Small intestine (tissue), 7 donors: ENCODE measurements around the gene MAP4K4. TPM values are rescaled to one million over a fixed set of nuclear protein-coding genes. Genes with fewer than 3 reads are reported as not detected.

Source experiments
- DNase-seq, 2 donors: peaks; one replicate each; pipeline versions ENCODE4 v3.0.0 to v3.0.0-alpha.2; 2013
- FAIRE-seq: peaks from 2 replicates; lab custom pipeline; 2012; peaks lifted over from hg19 to GRCh38; lab: Jason Lieb, UNC
- H3K27ac ChIP-seq, 3 donors: one replicate each; pipeline ENCODE4 v1.5.1; 2013; ENCODE audit warnings: low read length in 2 of 3, mild to moderate bottlenecking in 2 of 3, control low read depth in 1 of 3, inconsistent platforms in 1 of 3, low read depth in 1 of 3, moderate library complexity in 1 of 3
- H3K27me3 ChIP-seq, 3 donors: one replicate each; pipeline ENCODE4 v1.6.1; 2013; ENCODE audit warnings: low read length in 3 of 3, inconsistent platforms in 1 of 3; ENCODE audit not compliant: control insufficient read depth in 3 of 3, insufficient read depth in 3 of 3
- H3K36me3 ChIP-seq, 3 donors: one replicate each; pipeline ENCODE4 v1.6.1; 2013; ENCODE audit warnings: low read length in 3 of 3, inconsistent platforms in 1 of 3, low read depth in 1 of 3, mild to moderate bottlenecking in 1 of 3, moderate library complexity in 1 of 3; ENCODE audit not compliant: control insufficient read depth in 3 of 3, insufficient read depth in 2 of 3
- H3K4me1 ChIP-seq, 3 donors: one replicate each; pipeline ENCODE4 v1.6.1; 2013; ENCODE audit warnings: low read length in 2 of 3, inconsistent platforms in 1 of 3, low read depth in 1 of 3, mild to moderate bottlenecking in 1 of 3, moderate library complexity in 1 of 3; ENCODE audit not compliant: control insufficient read depth in 3 of 3, insufficient read depth in 2 of 3
- H3K4me3 ChIP-seq, 3 donors: one replicate each; pipeline ENCODE4 v1.5.1; 2013; ENCODE audit warnings: low read length in 3 of 3, control low read depth in 1 of 3, inconsistent platforms in 1 of 3, low read depth in 1 of 3, mild to moderate bottlenecking in 1 of 3, moderate library complexity in 1 of 3
- H3K9me3 ChIP-seq, 2 donors: one replicate each; pipeline ENCODE4 v1.6.1; 2013; ENCODE audit warnings: low read depth in 1 of 2, low read length in 1 of 2; ENCODE audit not compliant: control insufficient read depth in 2 of 2, insufficient read depth in 1 of 2
- WGBS, 3 donors: extraction: QIAGEN DNeasy Blood & Tissue Kit; methylation state at CpG; one replicate each; pipeline ENCODE4 v1.1.7; 2013; 5-methylcytosine and 5-hydroxymethylcytosine counted together
- polyA plus RNA-seq, 4 donors: library from polyadenylated mRNA; stranded (reverse) in 3 of 4; unstranded in 1 of 4; fragments of 200-250 nt in 3 of 4; fragments of 120-200 nt in 1 of 4; gene quantifications; one replicate each; pipeline versions ENCODE4 v1.2.1 to v1.2.3, GENCODE V29; 2013
- donor health status: healthy with polysubstance abuse.
- donor health status: control.
- donor health status: control.
- donor health status: Bipolar disorder and iron deficiency.
- donor health status: healthy.

The MAP4K4 gene
- polyA plus RNA-seq, 4 donors, result 8.5 to 26.5 (median 13.8) TPM

- DNase-seq (no peak), FAIRE-seq (no peak)
- peaks cover 0 to 1% (median 0%) of the 10 kb centered on the region in 3 donors for H3K36me3 ChIP-seq
- WGBS, 3 donors, result 86 to 95% (median 91%) methylated on average over 3 of the region's 3 CpGs
- peaks cover 3 to 11% (median 10%) of the 10 kb centered on the region in 3 donors for H3K4me1 ChIP-seq
- H3K27me3 ChIP-seq, result no peaks in the 10 kb centered on the region
- no peak overlapping the region for H3K27ac ChIP-seq
- H3K4me3 ChIP-seq, result no peak overlapping the region
- no peaks in the 10 kb centered on the region for H3K9me3 ChIP-seq
These were observed 89.6 kb downstream of the MAP4K4 start for GRCh38 chr2:101787097-101787496.

GRCh38 chr2:101788565-101788964 is 91.1 kb downstream of the MAP4K4 start:
- DNase-seq, result no peak
- Histone ChIP-seq H3K4me3 (no peak overlapping the region), H3K27ac (no peak overlapping the region), H3K9me3 (no peaks in the 10 kb centered on the region), H3K4me1 (peaks cover 3 to 11% (median 10%) of the 10 kb centered on the region in 3 donors), H3K27me3 (no peaks in the 10 kb centered on the region), H3K36me3 (peaks cover 0 to 3% (median 0%) of the 10 kb centered on the region in 3 donors)
- FAIRE-seq, result no peak
- 31 to 57% (median 46%) methylated on average over 1 of the region's 1 CpG for WGBS, 3 donors

- 40 to 68% (median 57%) methylated on average over 4 of the region's 4 CpGs for WGBS, 3 donors
- peak overlapping the region in 1 of 3 donors; percentile 15 for H3K27ac ChIP-seq
- FAIRE-seq (no peak), DNase-seq (peak; percentile 56 to 85)
- H3K4me1 ChIP-seq, result peaks cover 3 to 11% (median 10%) of the 10 kb centered on the region in 3 donors
- peaks cover 0 to 3% (median 0%) of the 10 kb centered on the region in 3 donors for H3K36me3 ChIP-seq
- no peaks in the 10 kb centered on the region for H3K9me3 ChIP-seq
- H3K4me3 ChIP-seq, result no peak overlapping the region
- H3K27me3 ChIP-seq, result no peaks in the 10 kb centered on the region
These were observed 91.8 kb downstream of the MAP4K4 start for GRCh38 chr2:101788995-101789970.

GRCh38 chr2:101790416-101790815 is 92.9 kb downstream of the MAP4K4 start:
- peak overlapping the region in 1 of 3 donors; percentile 20 for H3K27ac ChIP-seq
- 89 to 95% (median 91%) methylated on average over 5 of the region's 5 CpGs for WGBS, 3 donors
- H3K4me1 ChIP-seq, result peaks cover 3 to 11% (median 10%) of the 10 kb centered on the region in 3 donors
- H3K36me3 ChIP-seq, result peaks cover 0 to 3% (median 0%) of the 10 kb centered on the region in 3 donors
- DNase-seq (no peak), FAIRE-seq (no peak)
- H3K27me3 ChIP-seq, result no peaks in the 10 kb centered on the region
- H3K4me3 ChIP-seq, result no peak overlapping the region
- H3K9me3 ChIP-seq, result no peaks in the 10 kb centered on the region

- peaks cover 3 to 11% (median 10%) of the 10 kb centered on the region in 3 donors for H3K4me1 ChIP-seq
- no peak for DNase-seq
- no peaks in the 10 kb centered on the region for H3K27me3 ChIP-seq
- no peak for FAIRE-seq
- peak overlapping the region in 1 of 3 donors; percentile 20 for H3K27ac ChIP-seq
- peaks cover 0 to 3% (median 0%) of the 10 kb centered on the region in 3 donors for H3K36me3 ChIP-seq
- WGBS, 3 donors, result 68 to 88% (median 77%) methylated on average over 4 of the region's 4 CpGs
- H3K9me3 ChIP-seq, result no peaks in the 10 kb centered on the region
- H3K4me3 ChIP-seq, result no peak overlapping the region
These were observed 93.3 kb downstream of the MAP4K4 start for GRCh38 chr2:101790857-101791256.

- Histone ChIP-seq H3K27me3 (no peaks in the 10 kb centered on the region), H3K4me1 (peaks cover 3 to 11% (median 10%) of the 10 kb centered on the region in 3 donors)
- FAIRE-seq, result no peak
These were observed 94.7 kb downstream of the MAP4K4 start for GRCh38 chr2:101792208-101792607.

GRCh38 chr2:101793277-101793969 is 95.9 kb downstream of the MAP4K4 start:
- Histone ChIP-seq H3K4me1 (peaks cover 3 to 11% (median 10%) of the 10 kb centered on the region in 3 donors), H3K36me3 (peaks cover 0 to 3% (median 0%) of the 10 kb centered on the region in 3 donors), H3K9me3 (no peaks in the 10 kb centered on the region), H3K4me3 (no peak overlapping the region), H3K27ac (no peak overlapping the region), H3K27me3 (no peaks in the 10 kb centered on the region)
- 69 to 88% (median 85%) methylated on average over 3 of the region's 3 CpGs for WGBS, 3 donors
- FAIRE-seq (no peak), DNase-seq (no peak)

More at GRCh38 chr2:101792208-101792607, 94.7 kb downstream of the MAP4K4 start:
- no peaks in the 10 kb centered on the region for H3K9me3 ChIP-seq
- no peak overlapping the region for H3K4me3 ChIP-seq
- DNase-seq, result no peak
- H3K36me3 ChIP-seq, result peaks cover 0 to 3% (median 0%) of the 10 kb centered on the region in 3 donors
- 89 to 96% (median 95%) methylated on average over 5 of the region's 5 CpGs for WGBS, 3 donors
- no peak overlapping the region for H3K27ac ChIP-seq

GRCh38 chr2:101794141-101794540 is 96.6 kb downstream of the MAP4K4 start:
- H3K36me3 ChIP-seq, result peaks cover 0 to 3% (median 0%) of the 10 kb centered on the region in 3 donors
- H3K9me3 ChIP-seq, result no peaks in the 10 kb centered on the region
- WGBS, 3 donors, result 78 to 90% (median 89%) methylated on average over 2 of the region's 2 CpGs
- FAIRE-seq (no peak), DNase-seq (no peak)
- H3K4me1 ChIP-seq, result peaks cover 2 to 6% (median 6%) of the 10 kb centered on the region in 3 donors
- H3K27me3 ChIP-seq, result no peaks in the 10 kb centered on the region
- H3K27ac ChIP-seq, result no peak overlapping the region
- H3K4me3 ChIP-seq, result no peak overlapping the region
